ENCODE measurements around the gene PEX3.
"Not testable (repeated sequence)": the region's sequence is repeated elsewhere in the genome, so short reads cannot be mapped to it uniquely, and the experiment has no call there.

The PEX3 gene

DNA sequence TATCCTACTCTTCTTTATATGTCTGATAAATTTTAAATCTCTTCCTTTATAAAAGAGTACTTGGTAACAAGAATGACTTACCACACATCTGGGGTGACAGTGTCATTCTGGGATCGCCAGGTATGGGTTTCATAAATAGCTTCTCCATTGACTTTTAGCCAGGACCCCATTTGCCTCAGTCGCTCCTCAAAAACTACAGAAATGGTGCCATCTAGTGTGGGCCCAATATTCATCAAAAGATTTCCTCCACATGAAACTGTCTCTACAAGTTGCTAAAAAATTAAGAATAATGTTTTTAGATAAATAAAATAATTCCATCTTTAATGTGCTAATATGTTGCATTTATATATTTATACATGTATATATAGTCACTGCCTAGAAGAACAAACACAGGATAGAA, 51.2 kb downstream of the PEX3 start:
- Histone ChIP-seq H3K9ac (ENCODE audit: low read length in 5 of 5) (no peak overlapping the region), H3K36me3 (ENCODE audit: control insufficient read depth in 5 of 5, insufficient read depth in 5 of 5, low read length in 5 of 5) (peaks cover 29 to 68% (median 41%) of the 10 kb centered on the region in 5 donors), H3K4me3 (ENCODE audit: low read depth in 1 of 5, low read length in 5 of 5) (no peak overlapping the region), H3K27ac (ENCODE audit: low read depth, low read length) (no peak overlapping the region), H3K27me3 (ENCODE audit: control insufficient read depth in 5 of 5, insufficient read depth in 4 of 5, low read length in 5 of 5) (no peaks in the 10 kb centered on the region), H3K9me3 (ENCODE audit: control insufficient read depth in 5 of 5, low read length in 5 of 5) (no peaks in the 10 kb centered on the region), H3K4me1 (ENCODE audit: control insufficient read depth in 5 of 5, insufficient read depth in 5 of 5, low read length in 5 of 5) (peaks cover 0 to 4% (median 0%) of the 10 kb centered on the region in 5 donors)

DNA sequence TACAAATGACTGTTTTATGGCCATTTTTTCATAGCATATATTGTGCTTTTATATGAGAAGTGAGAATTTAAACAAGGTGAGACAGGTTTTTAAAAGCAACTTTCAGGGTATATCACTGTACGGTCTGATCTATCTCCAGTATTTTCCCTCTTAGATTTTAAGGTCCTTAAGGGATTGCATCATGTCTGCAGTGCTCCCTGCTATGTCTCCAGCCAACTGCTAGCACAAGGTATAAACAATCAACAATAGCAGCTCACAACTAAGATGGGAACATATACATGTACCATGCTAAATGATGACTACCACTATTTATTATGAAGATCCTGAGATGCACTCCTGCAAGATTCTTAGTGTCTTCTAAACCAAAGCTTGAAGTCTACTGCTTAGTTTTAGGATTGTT, 53.8 kb downstream of the PEX3 start:
- no peak overlapping the region for H3K4me3 ChIP-seq (ENCODE audit: low read depth in 1 of 5, low read length in 5 of 5)
- H3K4me1 ChIP-seq (ENCODE audit: control insufficient read depth in 5 of 5, insufficient read depth in 5 of 5, low read length in 5 of 5): peaks cover 0 to 4% (median 0%) of the 10 kb centered on the region in 5 donors
- H3K27me3 ChIP-seq (ENCODE audit: control insufficient read depth in 5 of 5, insufficient read depth in 4 of 5, low read length in 5 of 5): no peaks in the 10 kb centered on the region
- H3K27ac ChIP-seq (ENCODE audit: low read depth, low read length): no peak overlapping the region
- no peak overlapping the region for H3K9ac ChIP-seq (ENCODE audit: low read length in 5 of 5)
- peaks cover 19 to 56% (median 33%) of the 10 kb centered on the region in 5 donors for H3K36me3 ChIP-seq (ENCODE audit: control insufficient read depth in 5 of 5, insufficient read depth in 5 of 5, low read length in 5 of 5)
- H3K9me3 ChIP-seq (ENCODE audit: control insufficient read depth in 5 of 5, low read length in 5 of 5): no peaks in the 10 kb centered on the region

DNA sequence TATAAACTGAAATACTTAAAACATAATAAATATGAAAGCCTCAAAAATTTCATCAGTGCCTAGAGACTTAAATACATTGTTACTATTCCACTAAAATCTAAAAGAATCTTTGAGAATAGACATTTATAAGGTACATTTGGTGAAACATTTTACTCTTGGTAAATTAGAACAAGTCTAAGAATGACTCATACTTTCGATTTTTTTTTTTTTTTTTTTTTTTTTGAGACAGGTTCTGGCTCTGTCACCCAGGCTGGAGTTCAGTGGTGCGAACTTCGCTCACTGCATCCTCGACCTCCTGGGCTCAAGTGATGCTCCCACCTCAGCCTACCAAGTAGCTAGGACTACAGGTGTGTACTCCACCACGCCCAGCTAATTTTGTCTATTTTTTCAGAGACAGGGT, 54.5 kb downstream of the PEX3 start:
- peaks cover 0 to 9% (median 4%) of the 10 kb centered on the region in 5 donors for H3K4me1 ChIP-seq (ENCODE audit: control insufficient read depth in 5 of 5, insufficient read depth in 5 of 5, low read length in 5 of 5)
- no peak overlapping the region for H3K4me3 ChIP-seq (ENCODE audit: low read depth in 1 of 5, low read length in 5 of 5)
- no peak overlapping the region for H3K9ac ChIP-seq (ENCODE audit: low read length in 5 of 5)
- H3K36me3 ChIP-seq (ENCODE audit: control insufficient read depth in 5 of 5, insufficient read depth in 5 of 5, low read length in 5 of 5): peaks cover 17 to 49% (median 30%) of the 10 kb centered on the region in 5 donors
- H3K9me3 ChIP-seq (ENCODE audit: control insufficient read depth in 5 of 5, low read length in 5 of 5): no peaks in the 10 kb centered on the region
- no peak overlapping the region for H3K27ac ChIP-seq (ENCODE audit: low read depth, low read length)
- H3K27me3 ChIP-seq (ENCODE audit: control insufficient read depth in 5 of 5, insufficient read depth in 4 of 5, low read length in 5 of 5): no peaks in the 10 kb centered on the region

DNA sequence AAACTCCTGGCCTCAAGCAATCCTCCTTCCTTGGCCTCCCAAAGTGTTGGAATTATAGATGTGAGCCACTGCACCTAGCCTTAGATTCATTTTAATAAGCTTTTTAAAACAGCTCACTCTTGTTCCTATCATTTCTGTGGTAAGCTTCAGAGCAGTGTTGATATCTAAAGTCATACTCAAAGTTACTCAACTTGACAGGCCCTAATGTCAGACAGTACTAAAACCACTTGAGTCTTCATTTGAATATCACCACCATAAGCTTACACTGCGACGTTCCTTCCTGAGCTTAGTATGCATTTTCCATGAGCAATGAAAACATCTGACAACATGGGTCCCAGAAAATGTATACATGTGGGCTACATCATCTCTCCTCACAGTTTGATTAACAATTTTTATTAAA, 54.9 kb downstream of the PEX3 start:
- no peak overlapping the region for H3K4me3 ChIP-seq (ENCODE audit: low read depth in 1 of 5, low read length in 5 of 5)
- no peaks in the 10 kb centered on the region for H3K9me3 ChIP-seq (ENCODE audit: control insufficient read depth in 5 of 5, low read length in 5 of 5)
- no peak overlapping the region for H3K27ac ChIP-seq (ENCODE audit: low read depth, low read length)
- H3K36me3 ChIP-seq (ENCODE audit: control insufficient read depth in 5 of 5, insufficient read depth in 5 of 5, low read length in 5 of 5): peaks cover 13 to 45% (median 26%) of the 10 kb centered on the region in 5 donors
- H3K9ac ChIP-seq (ENCODE audit: low read length in 5 of 5): no peak overlapping the region
- H3K27me3 ChIP-seq (ENCODE audit: control insufficient read depth in 5 of 5, insufficient read depth in 4 of 5, low read length in 5 of 5): no peaks in the 10 kb centered on the region
- peaks cover 0 to 11% (median 6%) of the 10 kb centered on the region in 5 donors for H3K4me1 ChIP-seq (ENCODE audit: control insufficient read depth in 5 of 5, insufficient read depth in 5 of 5, low read length in 5 of 5)

DNA sequence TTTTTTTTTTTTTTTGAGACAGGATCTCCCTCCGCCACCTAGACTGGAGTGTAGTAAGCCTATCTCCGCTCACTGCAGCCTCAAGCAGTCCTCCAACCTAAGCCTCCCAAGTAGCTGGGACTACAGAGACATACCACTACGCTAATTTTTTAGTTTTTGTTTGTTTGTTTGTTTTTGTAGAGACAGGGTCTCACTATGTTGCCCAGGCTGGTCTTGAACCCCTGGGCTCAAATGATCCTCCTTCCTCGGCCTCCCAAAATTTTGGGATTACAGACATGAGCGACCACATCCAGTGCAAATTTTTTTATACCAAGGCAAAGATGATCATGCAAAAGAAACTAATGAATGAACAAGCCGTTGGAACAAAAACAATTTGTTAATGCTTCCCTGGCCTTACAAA, 55.6 kb downstream of the PEX3 start:
- H3K36me3 ChIP-seq (ENCODE audit: control insufficient read depth in 5 of 5, insufficient read depth in 5 of 5, low read length in 5 of 5): peaks cover 11 to 43% (median 22%) of the 10 kb centered on the region in 5 donors

DNA sequence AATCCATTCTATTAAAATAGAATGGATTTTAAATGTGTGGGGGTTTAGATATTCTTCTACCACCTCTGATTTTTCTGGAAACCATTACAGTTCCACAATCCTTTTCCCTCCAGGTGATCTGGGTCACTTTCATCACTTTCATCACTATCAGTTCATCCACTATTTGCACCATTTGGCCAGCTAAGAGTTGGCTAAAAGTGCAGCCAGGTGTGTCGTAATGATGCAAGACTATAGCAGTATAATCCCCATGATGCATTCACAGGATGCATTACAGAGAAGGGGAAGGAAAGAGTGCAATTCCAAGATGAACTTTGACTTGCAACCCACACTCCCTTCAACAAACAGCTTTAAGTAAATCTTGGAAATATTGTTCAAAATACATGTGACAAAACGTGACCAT, 56.0 kb downstream of the PEX3 start:
- H3K9me3 ChIP-seq (ENCODE audit: control insufficient read depth in 5 of 5, low read length in 5 of 5): no peaks in the 10 kb centered on the region
- peaks cover 11 to 42% (median 18%) of the 10 kb centered on the region in 5 donors for H3K36me3 ChIP-seq (ENCODE audit: control insufficient read depth in 5 of 5, insufficient read depth in 5 of 5, low read length in 5 of 5)
- no peak overlapping the region for H3K27ac ChIP-seq (ENCODE audit: low read depth, low read length)
- peaks cover 0 to 18% (median 16%) of the 10 kb centered on the region in 5 donors for H3K4me1 ChIP-seq (ENCODE audit: control insufficient read depth in 5 of 5, insufficient read depth in 5 of 5, low read length in 5 of 5)
- no peak overlapping the region for H3K9ac ChIP-seq (ENCODE audit: low read length in 5 of 5)
- H3K4me3 ChIP-seq (ENCODE audit: low read depth in 1 of 5, low read length in 5 of 5): no peak overlapping the region
- H3K27me3 ChIP-seq (ENCODE audit: control insufficient read depth in 5 of 5, insufficient read depth in 4 of 5, low read length in 5 of 5): no peaks in the 10 kb centered on the region

More for the DNA sequence above, 55.6 kb downstream of the PEX3 start:
- Histone ChIP-seq H3K27ac (ENCODE audit: low read depth, low read length) (no peak overlapping the region), H3K27me3 (ENCODE audit: control insufficient read depth in 5 of 5, insufficient read depth in 4 of 5, low read length in 5 of 5) (no peaks in the 10 kb centered on the region), H3K4me3 (ENCODE audit: low read depth in 1 of 5, low read length in 5 of 5) (no peak overlapping the region), H3K9me3 (ENCODE audit: control insufficient read depth in 5 of 5, low read length in 5 of 5) (no peaks in the 10 kb centered on the region), H3K9ac (ENCODE audit: low read length in 5 of 5) (no peak overlapping the region), H3K4me1 (ENCODE audit: control insufficient read depth in 5 of 5, insufficient read depth in 5 of 5, low read length in 5 of 5) (peaks cover 0 to 16% (median 13%) of the 10 kb centered on the region in 5 donors)

DNA sequence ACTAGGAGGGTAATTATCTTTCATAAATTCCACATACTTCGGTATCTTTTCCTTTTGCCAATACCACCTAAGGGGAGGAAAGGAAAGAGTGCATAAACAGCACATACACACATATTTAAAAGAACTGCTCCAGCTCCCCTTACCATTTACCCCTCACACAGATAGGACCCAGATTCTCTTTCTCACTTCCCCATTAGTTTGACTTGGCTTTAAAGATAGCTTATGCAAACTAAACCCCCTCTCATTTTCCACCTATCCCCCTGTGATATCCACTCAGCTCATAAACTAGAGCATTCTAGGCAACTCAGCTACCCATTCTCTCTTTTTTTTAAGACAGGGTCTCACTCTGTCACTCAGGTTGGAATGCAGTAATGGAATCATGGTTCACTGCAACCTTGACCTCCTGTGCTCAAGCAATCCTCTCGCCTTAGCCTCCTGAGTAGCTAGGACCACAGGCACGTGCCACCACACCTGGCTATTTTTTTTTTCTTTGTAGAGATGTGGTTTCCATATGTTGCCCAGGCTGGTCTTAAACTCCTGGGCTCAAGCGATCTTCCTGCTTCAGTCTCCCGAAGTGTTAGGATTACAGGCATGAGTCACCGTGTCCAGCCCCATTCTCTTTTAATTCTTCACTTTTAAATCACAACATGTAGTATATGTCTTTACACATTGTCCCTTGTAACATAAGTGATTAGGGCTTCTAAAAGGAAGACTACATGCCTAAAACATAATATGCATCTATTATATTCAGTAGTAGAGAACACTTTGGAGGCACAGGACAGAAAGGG, 56.9 kb downstream of the PEX3 start:
- peaks cover 0 to 23% (median 21%) of the 10 kb centered on the region in 5 donors for H3K4me1 ChIP-seq (ENCODE audit: control insufficient read depth in 5 of 5, insufficient read depth in 5 of 5, low read length in 5 of 5)
- H3K4me3 ChIP-seq (ENCODE audit: low read depth in 1 of 5, low read length in 5 of 5): no peak overlapping the region
- H3K36me3 ChIP-seq (ENCODE audit: control insufficient read depth in 5 of 5, insufficient read depth in 5 of 5, low read length in 5 of 5): peaks cover 11 to 34% (median 18%) of the 10 kb centered on the region in 5 donors
- no peak overlapping the region for H3K27ac ChIP-seq (ENCODE audit: low read depth, low read length)
- no peaks in the 10 kb centered on the region for H3K9me3 ChIP-seq (ENCODE audit: control insufficient read depth in 5 of 5, low read length in 5 of 5)
- H3K27me3 ChIP-seq (ENCODE audit: control insufficient read depth in 5 of 5, insufficient read depth in 4 of 5, low read length in 5 of 5): no peaks in the 10 kb centered on the region
- no peak overlapping the region for H3K9ac ChIP-seq (ENCODE audit: low read length in 5 of 5)

DNA sequence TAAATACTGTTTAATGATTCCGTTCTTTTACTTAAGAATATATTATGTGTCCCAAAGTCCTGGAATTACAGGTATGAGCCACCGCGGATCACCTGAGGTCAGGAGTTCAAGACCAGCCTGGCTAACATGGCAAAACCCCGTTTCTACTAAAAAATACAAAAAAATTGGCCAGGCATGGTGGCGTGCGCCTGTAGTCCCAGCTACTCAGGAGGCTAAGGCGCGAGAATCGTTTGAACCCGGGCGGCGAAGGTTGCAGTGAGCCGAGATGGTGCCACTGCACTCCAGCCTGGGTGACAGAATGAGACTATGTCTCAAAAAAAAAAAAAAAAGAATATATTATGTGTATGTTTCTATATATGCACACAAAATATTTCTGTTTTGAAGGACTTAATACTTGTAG, 59.7 kb downstream of the PEX3 start:
- Histone ChIP-seq H3K27ac (ENCODE audit: low read depth, low read length) (peak overlapping the region; percentile 77), H3K4me3 (ENCODE audit: low read depth in 1 of 5, low read length in 5 of 5) (peak overlapping the region; percentile 71 to 92 (median 90)), H3K4me1 (ENCODE audit: control insufficient read depth in 5 of 5, insufficient read depth in 5 of 5, low read length in 5 of 5) (peaks cover 2 to 31% (median 24%) of the 10 kb centered on the region in 5 donors), H3K9ac (ENCODE audit: low read length in 5 of 5) (peak overlapping the region in 1 of 5 donors; percentile 87), H3K36me3 (ENCODE audit: control insufficient read depth in 5 of 5, insufficient read depth in 5 of 5, low read length in 5 of 5) (peaks cover 6 to 18% (median 14%) of the 10 kb centered on the region in 5 donors)
- not testable (repeated sequence) for H3K27me3 ChIP-seq (ENCODE audit: control insufficient read depth in 5 of 5, insufficient read depth in 4 of 5, low read length in 5 of 5); H3K9me3 ChIP-seq (ENCODE audit: control insufficient read depth in 5 of 5, low read length in 5 of 5)

DNA sequence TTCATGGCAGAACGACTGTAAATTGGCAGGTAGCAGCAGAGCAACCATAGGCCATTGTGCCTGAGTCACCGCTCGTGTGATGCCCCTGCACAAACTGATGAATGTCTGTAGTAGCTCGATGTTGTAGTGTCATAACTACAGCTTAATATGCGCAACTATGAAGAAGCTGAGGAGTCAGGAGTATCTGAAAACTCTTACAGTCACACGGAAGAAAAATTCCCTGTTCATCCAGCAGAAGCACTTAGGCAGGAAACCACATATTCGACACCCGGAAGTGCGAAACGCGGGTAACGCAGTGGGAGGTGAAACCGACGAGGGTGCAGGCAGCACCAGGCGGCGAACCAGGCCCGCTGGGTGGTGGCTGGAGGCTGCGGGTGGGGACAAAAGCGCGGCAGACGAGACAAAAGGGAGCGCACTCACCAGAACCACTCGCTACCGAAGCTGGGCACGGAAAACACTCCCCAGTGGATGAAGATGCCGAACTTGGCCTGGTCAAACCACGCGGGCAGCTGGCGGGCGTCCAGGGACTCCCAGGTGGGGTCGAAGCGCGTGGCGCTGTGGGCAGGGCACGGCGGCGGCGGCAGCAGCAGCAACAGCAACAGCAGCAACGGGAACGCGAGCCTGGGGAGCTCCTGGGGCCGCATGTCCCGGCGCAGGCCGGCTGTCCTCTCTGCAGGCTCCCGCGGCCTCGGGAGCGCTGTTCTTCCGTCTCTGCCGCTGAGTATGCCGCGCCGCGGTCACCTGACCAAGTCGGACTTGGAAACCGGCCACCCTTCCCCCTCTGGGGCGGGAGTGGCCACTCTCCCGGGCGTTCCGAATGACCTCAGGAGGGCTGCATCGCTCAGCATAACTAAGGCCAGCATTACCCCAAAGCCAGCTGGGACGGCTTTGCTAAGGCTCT, 60.6 kb downstream of the PEX3 start, which contains the start of gene FUCA2:
Gene FUCA2 (minus strand): TSS at position 730 of the 901 bp plus-strand sequence. CDS start 86 bp downstream, at position 644.
- Histone ChIP-seq H3K9me3 (ENCODE audit: control insufficient read depth in 5 of 5, low read length in 5 of 5) (no peaks in the 10 kb centered on the region), H3K4me1 (ENCODE audit: control insufficient read depth in 5 of 5, insufficient read depth in 5 of 5, low read length in 5 of 5) (peaks cover 2 to 37% (median 28%) of the 10 kb centered on the region in 5 donors), H3K27me3 (ENCODE audit: control insufficient read depth in 5 of 5, insufficient read depth in 4 of 5, low read length in 5 of 5) (no peaks in the 10 kb centered on the region), H3K4me3 (ENCODE audit: low read depth in 1 of 5, low read length in 5 of 5) (peak within 1 kb of the TSS; percentile 71 to 92 (median 90)), H3K27ac (ENCODE audit: low read depth, low read length) (peak within 1 kb of the TSS; percentile 77), H3K9ac (ENCODE audit: low read length in 5 of 5) (peak within 1 kb of the TSS; percentile 44 to 87 (median 83)), H3K36me3 (ENCODE audit: control insufficient read depth in 5 of 5, insufficient read depth in 5 of 5, low read length in 5 of 5) (peaks cover 5 to 9% (median 8%) of the 10 kb centered on the region in 5 donors)
